ENCODE data around the gene NANOG. TPM values are rescaled to one million over a fixed set of nuclear protein-coding genes. Genes with fewer than 3 reads are reported as not detected.
"Not testable (repeated sequence)": the region's sequence is repeated elsewhere in the genome, so short reads cannot be mapped to it uniquely, and the experiment has no call there.

Gene NANOG
- total RNA-seq (under 1 TPM in 1 of 5 experiments, not detected in 4; 0.51 TPM), polyA plus RNA-seq (not detected), total RNA-seq (not detected)

- H3K9me3 Mint-ChIP-seq; H3K4me1 Mint-ChIP-seq; DNase-seq; H3K36me3 ChIP-seq (ENCODE audit: control insufficient read depth in 2 of 3, insufficient read depth in 3 of 3, low read length in 3 of 3); H3K4me1 ChIP-seq (ENCODE audit: control insufficient read depth in 2 of 2, insufficient read depth in 2 of 2, low read length in 2 of 2); H3K27ac Mint-ChIP-seq; intact Hi-C loops (cut with micrococcal nuclease); POLR2A ChIA-PET; H3K27me3 ChIP-seq (ENCODE audit: control insufficient read depth in 2 of 2, insufficient read depth in 2 of 2, low read length in 2 of 2); H3K36me3 Mint-ChIP-seq; ATAC-seq; CTCF ChIA-PET; H3K27ac ChIP-seq (ENCODE audit: low read depth, low read length); H3K4me3 Mint-ChIP-seq; H3K4me3 ChIP-seq (ENCODE audit: low read length); H3K9me3 ChIP-seq (ENCODE audit: control insufficient read depth in 2 of 3, low read length in 3 of 3): not testable (repeated sequence)
- H3K27me3 Mint-ChIP-seq = peaks cover 6 to 22% (median 7%) of the 10 kb centered on the region in 5 donors
Measured at GRCh38 chr12:7788884-7789528, at the start of gene NANOG. NANOG (plus strand) TSS chr12:7789402; CDS start chr12:7789615, 213 bp downstream.

GRCh38 chr12:7747246-7747645, 42.0 kb upstream of the NANOG start, which contains the start of gene CLEC4C:
CLEC4C (minus strand) TSS chr12:7747375; CDS start chr12:7747348, 27 bp downstream.
- no peak within 1 kb of the TSS for H3K4me3 ChIP-seq (ENCODE audit: low read length)
- ChIA-PET POLR2A (no interaction called here), CTCF (no interaction called here)
- DNase-seq (no peak), ATAC-seq (no peak)
- H3K9me3 Mint-ChIP-seq = peaks cover 0 to 9% (median 2%) of the 10 kb centered on the region in 11 donors
- intact Hi-C loops (cut with micrococcal nuclease) = no loop called here
- no peaks in the 10 kb centered on the region for H3K9me3 ChIP-seq (ENCODE audit: control insufficient read depth in 2 of 3, low read length in 3 of 3)
- H3K36me3 ChIP-seq (ENCODE audit: control insufficient read depth in 2 of 3, insufficient read depth in 3 of 3, low read length in 3 of 3) = no peaks in the 10 kb centered on the region
- no peak within 1 kb of the TSS for H3K27ac ChIP-seq (ENCODE audit: low read depth, low read length)
- H3K36me3 Mint-ChIP-seq = no peaks in the 10 kb centered on the region
- no peaks in the 10 kb centered on the region for H3K27me3 Mint-ChIP-seq
- H3K27me3 ChIP-seq (ENCODE audit: control insufficient read depth in 2 of 2, insufficient read depth in 2 of 2, low read length in 2 of 2) = no peaks in the 10 kb centered on the region
- peak within 1 kb of the TSS in 1 of 9 donors; percentile 59 for H3K27ac Mint-ChIP-seq
- H3K4me1 ChIP-seq (ENCODE audit: control insufficient read depth in 2 of 2, insufficient read depth in 2 of 2, low read length in 2 of 2) = no peaks in the 10 kb centered on the region
- H3K4me1 Mint-ChIP-seq = peaks cover 0 to 2% (median 0%) of the 10 kb centered on the region in 7 donors
- H3K4me3 Mint-ChIP-seq = no peak within 1 kb of the TSS

GRCh38 chr12:7748852-7749251, 40.4 kb upstream of the NANOG start:
- peaks cover 0 to 4% (median 0%) of the 10 kb centered on the region in 11 donors for H3K9me3 Mint-ChIP-seq
- CTCF ChIA-PET = no interaction called here
- POLR2A ChIA-PET = no interaction called here
- peaks cover 0 to 2% (median 0%) of the 10 kb centered on the region in 7 donors for H3K4me1 Mint-ChIP-seq
- no peak overlapping the region for H3K4me3 Mint-ChIP-seq
- Histone ChIP-seq H3K27ac (ENCODE audit: low read depth, low read length) (no peak overlapping the region), H3K36me3 (ENCODE audit: control insufficient read depth in 2 of 3, insufficient read depth in 3 of 3, low read length in 3 of 3) (no peaks in the 10 kb centered on the region), H3K27me3 (ENCODE audit: control insufficient read depth in 2 of 2, insufficient read depth in 2 of 2, low read length in 2 of 2) (no peaks in the 10 kb centered on the region), H3K4me1 (ENCODE audit: control insufficient read depth in 2 of 2, insufficient read depth in 2 of 2, low read length in 2 of 2) (no peaks in the 10 kb centered on the region), H3K4me3 (ENCODE audit: low read length) (no peak overlapping the region), H3K9me3 (ENCODE audit: control insufficient read depth in 2 of 3, low read length in 3 of 3) (no peaks in the 10 kb centered on the region)
- H3K36me3 Mint-ChIP-seq = no peaks in the 10 kb centered on the region
- H3K27me3 Mint-ChIP-seq = no peaks in the 10 kb centered on the region
- ATAC-seq = no peak
- DNase-seq = no peak
- intact Hi-C loops (cut with micrococcal nuclease) = no loop called here
- H3K27ac Mint-ChIP-seq = peak overlapping the region in 1 of 9 donors; percentile 9

- H3K4me3 ChIP-seq (ENCODE audit: low read length) = no peak overlapping the region
- Mint-ChIP-seq H3K9me3 (peaks cover 0 to 4% (median 0%) of the 10 kb centered on the region in 11 donors), H3K27ac (no peak overlapping the region), H3K4me3 (no peak overlapping the region), H3K27me3 (no peaks in the 10 kb centered on the region), H3K36me3 (no peaks in the 10 kb centered on the region), H3K4me1 (peaks cover 0 to 2% (median 0%) of the 10 kb centered on the region in 7 donors)
- H3K27me3 ChIP-seq (ENCODE audit: control insufficient read depth in 2 of 2, insufficient read depth in 2 of 2, low read length in 2 of 2) = no peaks in the 10 kb centered on the region
- no peak for ATAC-seq
- CTCF ChIA-PET = no interaction called here
- no peak overlapping the region for H3K27ac ChIP-seq (ENCODE audit: low read depth, low read length)
- no peaks in the 10 kb centered on the region for H3K36me3 ChIP-seq (ENCODE audit: control insufficient read depth in 2 of 3, insufficient read depth in 3 of 3, low read length in 3 of 3)
- no peaks in the 10 kb centered on the region for H3K4me1 ChIP-seq (ENCODE audit: control insufficient read depth in 2 of 2, insufficient read depth in 2 of 2, low read length in 2 of 2)
- intact Hi-C loops (cut with micrococcal nuclease) = no loop called here
- no peak for DNase-seq
- POLR2A ChIA-PET = no interaction called here
- H3K9me3 ChIP-seq (ENCODE audit: control insufficient read depth in 2 of 3, low read length in 3 of 3) = no peaks in the 10 kb centered on the region
Measured at GRCh38 chr12:7749442-7749841, 39.8 kb upstream of the NANOG start.

GRCh38 chr12:7750350-7750749, 38.9 kb upstream of the NANOG start:
- H3K9me3 ChIP-seq (ENCODE audit: control insufficient read depth in 2 of 3, low read length in 3 of 3) = no peaks in the 10 kb centered on the region
- no peak overlapping the region for H3K4me3 ChIP-seq (ENCODE audit: low read length)
- Mint-ChIP-seq H3K9me3 (peaks cover 0 to 6% (median 0%) of the 10 kb centered on the region in 11 donors), H3K4me1 (peaks cover 0 to 2% (median 0%) of the 10 kb centered on the region in 7 donors), H3K4me3 (no peak overlapping the region), H3K36me3 (no peaks in the 10 kb centered on the region), H3K27ac (no peak overlapping the region), H3K27me3 (no peaks in the 10 kb centered on the region)
- ATAC-seq = no peak
- H3K27me3 ChIP-seq (ENCODE audit: control insufficient read depth in 2 of 2, insufficient read depth in 2 of 2, low read length in 2 of 2) = no peaks in the 10 kb centered on the region
- no peaks in the 10 kb centered on the region for H3K4me1 ChIP-seq (ENCODE audit: control insufficient read depth in 2 of 2, insufficient read depth in 2 of 2, low read length in 2 of 2)
- H3K36me3 ChIP-seq (ENCODE audit: control insufficient read depth in 2 of 3, insufficient read depth in 3 of 3, low read length in 3 of 3) = no peaks in the 10 kb centered on the region
- no peak overlapping the region for H3K27ac ChIP-seq (ENCODE audit: low read depth, low read length)
- ChIA-PET CTCF (no interaction called here), POLR2A (no interaction called here)
- DNase-seq = no peak
- intact Hi-C loops (cut with micrococcal nuclease) = no loop called here

- Histone ChIP-seq H3K9me3 (ENCODE audit: control insufficient read depth in 2 of 3, low read length in 3 of 3) (no peaks in the 10 kb centered on the region), H3K36me3 (ENCODE audit: control insufficient read depth in 2 of 3, insufficient read depth in 3 of 3, low read length in 3 of 3) (no peaks in the 10 kb centered on the region), H3K27me3 (ENCODE audit: control insufficient read depth in 2 of 2, insufficient read depth in 2 of 2, low read length in 2 of 2) (no peaks in the 10 kb centered on the region), H3K27ac (ENCODE audit: low read depth, low read length) (no peak overlapping the region), H3K4me3 (ENCODE audit: low read length) (no peak overlapping the region), H3K4me1 (ENCODE audit: control insufficient read depth in 2 of 2, insufficient read depth in 2 of 2, low read length in 2 of 2) (no peaks in the 10 kb centered on the region)
- ChIA-PET CTCF (no interaction called here), POLR2A (no interaction called here)
- no peak overlapping the region for H3K27ac Mint-ChIP-seq
- no peaks in the 10 kb centered on the region for H3K27me3 Mint-ChIP-seq
- H3K4me3 Mint-ChIP-seq = no peak overlapping the region
- intact Hi-C loops (cut with micrococcal nuclease) = no loop called here
- ATAC-seq (no peak), DNase-seq (no peak)
- peaks cover 0 to 6% (median 0%) of the 10 kb centered on the region in 11 donors for H3K9me3 Mint-ChIP-seq
- no peaks in the 10 kb centered on the region for H3K36me3 Mint-ChIP-seq
- peaks cover 0 to 10% (median 0%) of the 10 kb centered on the region in 7 donors for H3K4me1 Mint-ChIP-seq
Measured at GRCh38 chr12:7751394-7751793, 37.8 kb upstream of the NANOG start.

All from naive thymus-derived CD4-positive, alpha-beta T cell (primary cell).